Cortex of kidney (tissue), 1 donor: ENCODE measurements around the gene LTBP3.

Source experiments
- DNase-seq: peaks from one replicate; lab custom pipeline; 2025; lab: John Stamatoyannopoulos, UW

Gene LTBP3

DNA sequence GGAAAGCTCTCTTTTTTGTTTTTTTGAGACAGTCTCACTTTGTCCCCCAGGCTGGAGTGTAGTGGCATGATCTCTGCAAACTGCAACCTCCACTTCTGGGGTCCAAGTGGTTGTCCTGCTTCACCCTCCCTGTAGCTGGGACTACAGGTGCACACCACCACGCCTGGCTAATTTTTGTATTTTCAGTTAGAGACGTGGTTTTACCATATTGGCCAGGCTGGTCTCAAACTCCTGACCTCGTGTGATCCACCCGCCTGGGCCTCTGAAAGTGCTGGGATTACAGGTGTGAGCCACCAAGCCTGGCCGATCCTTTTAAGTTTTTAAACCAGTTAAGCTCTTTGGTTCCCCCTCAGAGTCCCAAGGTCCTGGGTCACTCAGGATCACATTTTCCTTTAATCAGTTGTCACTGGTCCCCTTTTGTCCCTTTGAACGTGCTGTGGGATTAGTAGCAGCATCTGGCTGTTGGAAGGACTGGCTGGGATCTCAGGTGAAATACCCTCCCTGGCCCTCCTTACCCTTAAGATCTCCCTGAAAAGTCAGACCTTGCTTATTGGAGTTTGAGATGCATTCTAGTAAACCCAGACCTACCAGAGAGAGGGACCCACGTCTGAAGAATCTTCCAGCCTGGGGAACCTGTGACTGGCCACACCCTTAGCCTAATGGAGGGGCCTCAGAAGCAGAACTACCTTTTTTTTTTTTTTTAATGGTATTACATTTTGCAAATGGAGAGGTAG, 51.2 kb downstream of the LTBP3 start:
- DNase-seq = no peak

DNA sequence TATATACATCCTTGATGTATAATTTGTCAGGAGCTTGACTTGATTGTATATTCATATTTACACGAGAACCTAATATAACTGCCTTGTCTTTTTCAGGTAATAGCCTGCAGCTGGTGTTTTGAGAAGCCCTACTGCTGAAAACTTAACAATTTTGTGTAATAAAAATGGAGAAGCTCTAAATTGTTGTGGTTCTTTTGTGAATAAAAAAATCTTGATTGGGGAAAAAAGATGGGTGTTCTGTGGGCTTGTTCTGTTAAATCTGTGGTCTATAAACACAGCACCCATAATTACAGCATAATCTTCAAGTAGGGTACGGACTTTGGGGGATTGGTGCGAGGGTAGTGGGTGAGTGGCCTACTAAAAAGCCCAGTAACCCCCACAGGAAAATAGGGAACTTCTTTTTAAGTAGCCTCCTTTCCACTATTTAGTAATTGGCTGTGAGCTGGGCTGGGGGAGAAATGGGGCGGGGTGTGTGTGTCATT, 51.8 kb downstream of the LTBP3 start:
- DNase-seq = no peak

DNA sequence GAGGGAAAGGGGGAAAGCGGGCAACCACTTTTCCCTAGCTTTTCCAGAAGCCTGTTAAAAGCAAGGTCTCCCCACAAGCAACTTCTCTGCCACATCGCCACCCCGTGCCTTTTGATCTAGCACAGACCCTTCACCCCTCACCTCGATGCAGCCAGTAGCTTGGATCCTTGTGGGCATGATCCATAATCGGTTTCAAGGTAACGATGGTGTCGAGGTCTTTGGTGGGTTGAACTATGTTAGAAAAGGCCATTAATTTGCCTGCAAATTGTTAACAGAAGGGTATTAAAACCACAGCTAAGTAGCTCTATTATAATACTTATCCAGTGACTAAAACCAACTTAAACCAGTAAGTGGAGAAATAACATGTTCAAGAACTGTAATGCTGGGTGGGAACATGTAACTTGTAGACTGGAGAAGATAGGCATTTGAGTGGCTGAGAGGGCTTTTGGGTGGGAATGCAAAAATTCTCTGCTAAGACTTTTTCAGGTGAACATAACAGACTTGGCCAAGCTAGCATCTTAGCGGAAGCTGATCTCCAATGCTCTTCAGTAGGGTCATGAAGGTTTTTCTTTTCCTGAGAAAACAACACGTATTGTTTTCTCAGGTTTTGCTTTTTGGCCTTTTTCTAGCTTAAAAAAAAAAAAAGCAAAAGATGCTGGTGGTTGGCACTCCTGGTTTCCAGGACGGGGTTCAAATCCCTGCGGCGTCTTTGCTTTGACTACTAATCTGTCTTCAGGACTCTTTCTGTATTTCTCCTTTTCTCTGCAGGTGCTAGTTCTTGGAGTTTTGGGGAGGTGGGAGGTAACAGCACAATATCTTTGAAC, 52.5 kb downstream of the LTBP3 start:
- no peak for DNase-seq

DNA sequence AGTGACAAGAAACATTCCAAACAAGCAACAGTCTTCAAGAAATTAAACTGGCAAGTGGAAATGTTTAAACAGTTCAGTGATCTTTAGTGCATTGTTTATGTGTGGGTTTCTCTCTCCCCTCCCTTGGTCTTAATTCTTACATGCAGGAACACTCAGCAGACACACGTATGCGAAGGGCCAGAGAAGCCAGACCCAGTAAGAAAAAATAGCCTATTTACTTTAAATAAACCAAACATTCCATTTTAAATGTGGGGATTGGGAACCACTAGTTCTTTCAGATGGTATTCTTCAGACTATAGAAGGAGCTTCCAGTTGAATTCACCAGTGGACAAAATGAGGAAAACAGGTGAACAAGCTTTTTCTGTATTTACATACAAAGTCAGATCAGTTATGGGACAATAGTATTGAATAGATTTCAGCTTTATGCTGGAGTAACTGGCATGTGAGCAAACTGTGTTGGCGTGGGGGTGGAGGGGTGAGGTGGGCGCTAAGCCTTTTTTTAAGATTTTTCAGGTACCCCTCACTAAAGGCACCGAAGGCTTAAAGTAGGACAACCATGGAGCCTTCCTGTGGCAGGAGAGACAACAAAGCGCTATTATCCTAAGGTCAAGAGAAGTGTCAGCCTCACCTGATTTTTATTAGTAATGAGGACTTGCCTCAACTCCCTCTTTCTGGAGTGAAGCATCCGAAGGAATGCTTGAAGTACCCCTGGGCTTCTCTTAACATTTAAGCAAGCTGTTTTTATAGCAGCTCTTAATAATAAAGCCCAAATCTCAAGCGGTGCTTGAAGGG, 53.3 kb downstream of the LTBP3 start:
- no peak for DNase-seq

DNA sequence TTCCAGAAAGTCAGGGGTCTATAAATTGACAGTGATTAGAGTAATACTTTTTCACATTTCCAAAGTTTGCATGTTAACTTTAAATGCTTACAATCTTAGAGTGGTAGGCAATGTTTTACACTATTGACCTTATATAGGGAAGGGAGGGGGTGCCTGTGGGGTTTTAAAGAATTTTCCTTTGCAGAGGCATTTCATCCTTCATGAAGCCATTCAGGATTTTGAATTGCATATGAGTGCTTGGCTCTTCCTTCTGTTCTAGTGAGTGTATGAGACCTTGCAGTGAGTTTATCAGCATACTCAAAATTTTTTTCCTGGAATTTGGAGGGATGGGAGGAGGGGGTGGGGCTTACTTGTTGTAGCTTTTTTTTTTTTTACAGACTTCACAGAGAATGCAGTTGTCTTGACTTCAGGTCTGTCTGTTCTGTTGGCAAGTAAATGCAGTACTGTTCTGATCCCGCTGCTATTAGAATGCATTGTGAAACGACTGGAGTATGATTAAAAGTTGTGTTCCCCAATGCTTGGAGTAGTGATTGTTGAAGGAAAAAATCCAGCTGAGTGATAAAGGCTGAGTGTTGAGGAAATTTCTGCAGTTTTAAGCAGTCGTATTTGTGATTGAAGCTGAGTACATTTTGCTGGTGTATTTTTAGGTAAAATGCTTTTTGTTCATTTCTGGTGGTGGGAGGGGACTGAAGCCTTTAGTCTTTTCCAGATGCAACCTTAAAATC, 54.0 kb downstream of the LTBP3 start:
- no peak for DNase-seq

DNA sequence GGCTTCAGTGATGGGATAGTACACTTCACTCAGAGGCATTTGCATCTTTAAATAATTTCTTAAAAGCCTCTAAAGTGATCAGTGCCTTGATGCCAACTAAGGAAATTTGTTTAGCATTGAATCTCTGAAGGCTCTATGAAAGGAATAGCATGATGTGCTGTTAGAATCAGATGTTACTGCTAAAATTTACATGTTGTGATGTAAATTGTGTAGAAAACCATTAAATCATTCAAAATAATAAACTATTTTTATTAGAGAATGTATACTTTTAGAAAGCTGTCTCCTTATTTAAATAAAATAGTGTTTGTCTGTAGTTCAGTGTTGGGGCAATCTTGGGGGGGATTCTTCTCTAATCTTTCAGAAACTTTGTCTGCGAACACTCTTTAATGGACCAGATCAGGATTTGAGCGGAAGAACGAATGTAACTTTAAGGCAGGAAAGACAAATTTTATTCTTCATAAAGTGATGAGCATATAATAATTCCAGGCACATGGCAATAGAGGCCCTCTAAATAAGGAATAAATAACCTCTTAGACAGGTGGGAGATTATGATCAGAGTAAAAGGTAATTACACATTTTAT, 54.7 kb downstream of the LTBP3 start:
- DNase-seq = no peak

DNA sequence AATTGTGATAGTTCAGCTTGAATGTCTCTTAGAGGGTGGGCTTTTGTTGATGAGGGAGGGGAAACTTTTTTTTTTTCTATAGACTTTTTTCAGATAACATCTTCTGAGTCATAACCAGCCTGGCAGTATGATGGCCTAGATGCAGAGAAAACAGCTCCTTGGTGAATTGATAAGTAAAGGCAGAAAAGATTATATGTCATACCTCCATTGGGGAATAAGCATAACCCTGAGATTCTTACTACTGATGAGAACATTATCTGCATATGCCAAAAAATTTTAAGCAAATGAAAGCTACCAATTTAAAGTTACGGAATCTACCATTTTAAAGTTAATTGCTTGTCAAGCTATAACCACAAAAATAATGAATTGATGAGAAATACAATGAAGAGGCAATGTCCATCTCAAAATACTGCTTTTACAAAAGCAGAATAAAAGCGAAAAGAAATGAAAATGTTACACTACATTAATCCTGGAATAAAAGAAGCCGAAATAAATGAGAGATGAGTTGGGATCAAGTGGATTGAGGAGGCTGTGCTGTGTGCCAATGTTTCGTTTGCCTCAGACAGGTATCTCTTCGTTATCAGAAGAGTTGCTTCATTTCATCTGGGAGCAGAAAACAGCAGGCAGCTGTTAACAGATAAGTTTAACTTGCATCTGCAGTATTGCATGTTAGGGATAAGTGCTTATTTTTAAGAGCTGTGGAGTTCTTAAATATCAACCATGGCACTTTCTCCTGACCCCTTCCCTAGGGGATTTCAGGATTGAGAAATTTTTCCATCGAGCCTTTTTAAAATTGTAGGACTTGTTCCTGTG, 55.4 kb downstream of the LTBP3 start:
- no peak for DNase-seq

DNA sequence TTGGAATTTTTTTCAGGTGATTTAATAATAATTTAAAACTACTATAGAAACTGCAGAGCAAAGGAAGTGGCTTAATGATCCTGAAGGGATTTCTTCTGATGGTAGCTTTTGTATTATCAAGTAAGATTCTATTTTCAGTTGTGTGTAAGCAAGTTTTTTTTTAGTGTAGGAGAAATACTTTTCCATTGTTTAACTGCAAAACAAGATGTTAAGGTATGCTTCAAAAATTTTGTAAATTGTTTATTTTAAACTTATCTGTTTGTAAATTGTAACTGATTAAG, 55.9 kb downstream of the LTBP3 start:
- no peak for DNase-seq

DNA sequence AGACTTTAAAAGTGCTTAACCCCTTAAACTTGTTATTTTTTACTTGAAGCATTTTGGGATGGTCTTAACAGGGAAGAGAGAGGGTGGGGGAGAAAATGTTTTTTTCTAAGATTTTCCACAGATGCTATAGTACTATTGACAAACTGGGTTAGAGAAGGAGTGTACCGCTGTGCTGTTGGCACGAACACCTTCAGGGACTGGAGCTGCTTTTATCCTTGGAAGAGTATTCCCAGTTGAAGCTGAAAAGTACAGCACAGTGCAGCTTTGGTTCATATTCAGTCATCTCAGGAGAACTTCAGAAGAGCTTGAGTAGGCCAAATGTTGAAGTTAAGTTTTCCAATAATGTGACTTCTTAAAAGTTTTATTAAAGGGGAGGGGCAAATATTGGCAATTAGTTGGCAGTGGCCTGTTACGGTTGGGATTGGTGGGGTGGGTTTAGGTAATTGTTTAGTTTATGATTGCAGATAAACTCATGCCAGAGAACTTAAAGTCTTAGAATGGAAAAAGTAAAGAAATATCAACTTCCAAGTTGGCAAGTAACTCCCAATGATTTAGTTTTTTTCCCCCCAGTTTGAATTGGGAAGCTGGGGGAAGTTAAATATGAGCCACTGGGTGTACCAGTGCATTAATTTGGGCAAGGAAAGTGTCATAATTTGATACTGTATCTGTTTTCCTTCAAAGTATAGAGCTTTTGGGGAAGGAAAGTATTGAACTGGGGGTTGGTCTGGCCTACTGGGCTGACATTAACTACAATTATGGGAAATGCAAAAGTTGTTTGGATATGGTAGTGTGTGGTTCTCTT, 56.5 kb downstream of the LTBP3 start:
- DNase-seq = no peak

DNA sequence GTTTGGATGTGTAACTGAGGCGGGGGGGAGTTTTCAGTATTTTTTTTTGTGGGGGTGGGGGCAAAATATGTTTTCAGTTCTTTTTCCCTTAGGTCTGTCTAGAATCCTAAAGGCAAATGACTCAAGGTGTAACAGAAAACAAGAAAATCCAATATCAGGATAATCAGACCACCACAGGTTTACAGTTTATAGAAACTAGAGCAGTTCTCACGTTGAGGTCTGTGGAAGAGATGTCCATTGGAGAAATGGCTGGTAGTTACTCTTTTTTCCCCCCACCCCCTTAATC, 57.0 kb downstream of the LTBP3 start:
- DNase-seq = no peak

DNA sequence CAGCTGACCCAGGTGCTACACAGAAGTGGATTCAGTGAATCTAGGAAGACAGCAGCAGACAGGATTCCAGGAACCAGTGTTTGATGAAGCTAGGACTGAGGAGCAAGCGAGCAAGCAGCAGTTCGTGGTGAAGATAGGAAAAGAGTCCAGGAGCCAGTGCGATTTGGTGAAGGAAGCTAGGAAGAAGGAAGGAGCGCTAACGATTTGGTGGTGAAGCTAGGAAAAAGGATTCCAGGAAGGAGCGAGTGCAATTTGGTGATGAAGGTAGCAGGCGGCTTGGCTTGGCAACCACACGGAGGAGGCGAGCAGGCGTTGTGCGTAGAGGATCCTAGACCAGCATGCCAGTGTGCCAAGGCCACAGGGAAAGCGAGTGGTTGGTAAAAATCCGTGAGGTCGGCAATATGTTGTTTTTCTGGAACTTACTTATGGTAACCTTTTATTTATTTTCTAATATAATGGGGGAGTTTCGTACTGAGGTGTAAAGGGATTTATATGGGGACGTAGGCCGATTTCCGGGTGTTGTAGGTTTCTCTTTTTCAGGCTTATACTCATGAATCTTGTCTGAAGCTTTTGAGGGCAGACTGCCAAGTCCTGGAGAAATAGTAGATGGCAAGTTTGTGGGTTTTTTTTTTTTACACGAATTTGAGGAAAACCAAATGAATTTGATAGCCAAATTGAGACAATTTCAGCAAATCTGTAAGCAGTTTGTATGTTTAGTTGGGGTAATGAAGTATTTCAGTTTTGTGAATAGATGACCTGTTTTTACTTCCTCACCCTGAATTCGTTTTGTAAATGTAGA, 57.6 kb downstream of the LTBP3 start:
- DNase-seq = no peak

DNA sequence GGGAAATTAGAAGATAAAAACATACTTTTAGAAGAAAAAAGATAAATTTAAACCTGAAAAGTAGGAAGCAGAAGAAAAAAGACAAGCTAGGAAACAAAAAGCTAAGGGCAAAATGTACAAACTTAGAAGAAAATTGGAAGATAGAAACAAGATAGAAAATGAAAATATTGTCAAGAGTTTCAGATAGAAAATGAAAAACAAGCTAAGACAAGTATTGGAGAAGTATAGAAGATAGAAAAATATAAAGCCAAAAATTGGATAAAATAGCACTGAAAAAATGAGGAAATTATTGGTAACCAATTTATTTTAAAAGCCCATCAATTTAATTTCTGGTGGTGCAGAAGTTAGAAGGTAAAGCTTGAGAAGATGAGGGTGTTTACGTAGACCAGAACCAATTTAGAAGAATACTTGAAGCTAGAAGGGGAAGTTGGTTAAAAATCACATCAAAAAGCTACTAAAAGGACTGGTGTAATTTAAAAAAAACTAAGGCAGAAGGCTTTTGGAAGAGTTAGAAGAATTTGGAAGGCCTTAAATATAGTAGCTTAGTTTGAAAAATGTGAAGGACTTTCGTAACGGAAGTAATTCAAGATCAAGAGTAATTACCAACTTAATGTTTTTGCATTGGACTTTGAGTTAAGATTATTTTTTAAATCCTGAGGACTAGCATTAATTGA, 58.3 kb downstream of the LTBP3 start:
- no peak for DNase-seq

DNA sequence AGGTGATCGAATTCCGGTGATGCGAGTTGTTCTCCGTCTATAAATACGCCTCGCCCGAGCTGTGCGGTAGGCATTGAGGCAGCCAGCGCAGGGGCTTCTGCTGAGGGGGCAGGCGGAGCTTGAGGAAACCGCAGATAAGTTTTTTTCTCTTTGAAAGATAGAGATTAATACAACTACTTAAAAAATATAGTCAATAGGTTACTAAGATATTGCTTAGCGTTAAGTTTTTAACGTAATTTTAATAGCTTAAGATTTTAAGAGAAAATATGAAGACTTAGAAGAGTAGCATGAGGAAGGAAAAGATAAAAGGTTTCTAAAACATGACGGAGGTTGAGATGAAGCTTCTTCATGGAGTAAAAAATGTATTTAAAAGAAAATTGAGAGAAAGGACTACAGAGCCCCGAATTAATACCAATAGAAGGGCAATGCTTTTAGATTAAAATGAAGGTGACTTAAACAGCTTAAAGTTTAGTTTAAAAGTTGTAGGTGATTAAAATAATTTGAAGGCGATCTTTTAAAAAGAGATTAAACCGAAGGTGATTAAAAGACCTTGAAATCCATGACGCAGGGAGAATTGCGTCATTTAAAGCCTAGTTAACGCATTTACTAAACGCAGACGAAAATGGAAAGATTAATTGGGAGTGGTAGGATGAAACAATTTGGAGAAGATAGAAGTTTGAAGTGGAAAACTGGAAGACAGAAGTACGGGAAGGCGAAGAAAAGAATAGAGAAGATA, 59.0 kb downstream of the LTBP3 start, which contains the start of gene MALAT1:
TSS of gene MALAT1 (plus strand) at position 69 of the 736 bp plus-strand sequence.
- DNase-seq = no peak

DNA sequence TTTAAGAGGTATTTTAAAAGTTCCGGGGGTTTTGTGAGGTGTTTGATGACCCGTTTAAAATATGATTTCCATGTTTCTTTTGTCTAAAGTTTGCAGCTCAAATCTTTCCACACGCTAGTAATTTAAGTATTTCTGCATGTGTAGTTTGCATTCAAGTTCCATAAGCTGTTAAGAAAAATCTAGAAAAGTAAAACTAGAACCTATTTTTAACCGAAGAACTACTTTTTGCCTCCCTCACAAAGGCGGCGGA, 59.5 kb downstream of the LTBP3 start:
- no peak for DNase-seq

DNA sequence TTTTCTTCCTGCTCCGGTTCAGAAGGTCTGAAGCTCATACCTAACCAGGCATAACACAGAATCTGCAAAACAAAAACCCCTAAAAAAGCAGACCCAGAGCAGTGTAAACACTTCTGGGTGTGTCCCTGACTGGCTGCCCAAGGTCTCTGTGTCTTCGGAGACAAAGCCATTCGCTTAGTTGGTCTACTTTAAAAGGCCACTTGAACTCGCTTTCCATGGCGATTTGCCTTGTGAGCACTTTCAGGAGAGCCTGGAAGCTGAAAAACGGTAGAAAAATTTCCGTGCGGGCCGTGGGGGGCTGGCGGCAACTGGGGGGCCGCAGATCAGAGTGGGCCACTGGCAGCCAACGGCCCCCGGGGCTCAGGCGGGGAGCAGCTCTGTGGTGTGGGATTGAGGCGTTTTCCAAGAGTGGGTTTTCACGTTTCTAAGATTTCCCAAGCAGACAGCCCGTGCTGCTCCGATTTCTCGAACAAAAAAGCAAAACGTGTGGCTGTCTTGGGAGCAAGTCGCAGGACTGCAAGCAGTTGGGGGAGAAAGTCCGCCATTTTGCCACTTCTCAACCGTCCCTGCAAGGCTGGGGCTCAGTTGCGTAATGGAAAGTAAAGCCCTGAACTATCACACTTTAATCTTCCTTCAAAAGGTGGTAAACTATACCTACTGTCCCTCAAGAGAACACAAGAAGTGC, 60.0 kb downstream of the LTBP3 start:
- no peak for DNase-seq

DNA sequence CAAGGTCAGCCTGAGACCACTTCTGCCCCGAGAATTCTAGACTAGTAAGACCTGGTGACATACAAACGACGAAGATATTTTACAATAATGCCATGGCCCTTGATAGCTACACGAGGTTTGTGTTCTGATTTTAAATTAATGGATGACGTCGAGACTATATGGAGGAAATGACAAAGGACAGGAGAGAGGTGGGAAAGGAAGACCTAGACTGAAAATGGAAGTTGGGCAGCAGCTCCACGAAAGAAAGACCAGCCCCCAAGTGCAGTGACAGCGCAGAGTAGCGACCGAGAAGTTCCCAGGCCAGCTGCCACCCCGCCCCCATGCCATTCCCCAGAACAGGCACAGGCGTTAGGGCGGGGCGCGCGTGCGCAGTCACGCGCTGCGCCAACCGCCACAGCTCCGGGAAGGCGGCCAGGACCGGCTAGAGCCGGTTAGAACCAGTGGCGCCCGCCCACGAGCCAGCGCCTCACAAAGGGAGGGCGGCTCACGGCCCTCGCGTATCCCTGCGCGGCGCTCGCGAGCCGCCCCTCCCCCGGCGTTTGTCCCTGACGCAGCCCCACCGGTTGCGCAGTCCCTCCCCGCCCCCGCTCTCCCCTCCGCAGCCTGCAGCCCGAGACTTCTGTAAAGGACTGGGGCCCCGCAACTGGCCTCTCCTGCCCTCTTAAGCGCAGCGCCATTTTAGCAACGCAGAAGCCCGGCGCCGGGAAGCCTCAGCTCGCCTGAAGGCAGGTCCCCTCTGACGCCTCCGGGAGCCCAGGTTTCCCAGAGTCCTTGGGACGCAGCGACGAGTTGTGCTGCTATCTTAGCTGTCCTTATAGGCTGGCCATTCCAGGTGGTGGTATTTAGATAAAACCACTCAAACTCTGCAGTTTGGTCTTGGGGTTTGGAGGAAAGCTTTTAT, 60.8 kb downstream of the LTBP3 start:
- peak; percentile 83 for DNase-seq
